Measurements from ENCODE around the gene ITGB1. TPM values are rescaled to one million over a fixed set of nuclear protein-coding genes. Genes with fewer than 3 reads are reported as not detected.

The ITGB1 gene
- total and polyA plus RNA-seq, 2 of the 8 experiments (the other 6 are each of a cell fraction or from before 2014, with no cell fraction given), result 82.7 to 321 TPM

DNA sequence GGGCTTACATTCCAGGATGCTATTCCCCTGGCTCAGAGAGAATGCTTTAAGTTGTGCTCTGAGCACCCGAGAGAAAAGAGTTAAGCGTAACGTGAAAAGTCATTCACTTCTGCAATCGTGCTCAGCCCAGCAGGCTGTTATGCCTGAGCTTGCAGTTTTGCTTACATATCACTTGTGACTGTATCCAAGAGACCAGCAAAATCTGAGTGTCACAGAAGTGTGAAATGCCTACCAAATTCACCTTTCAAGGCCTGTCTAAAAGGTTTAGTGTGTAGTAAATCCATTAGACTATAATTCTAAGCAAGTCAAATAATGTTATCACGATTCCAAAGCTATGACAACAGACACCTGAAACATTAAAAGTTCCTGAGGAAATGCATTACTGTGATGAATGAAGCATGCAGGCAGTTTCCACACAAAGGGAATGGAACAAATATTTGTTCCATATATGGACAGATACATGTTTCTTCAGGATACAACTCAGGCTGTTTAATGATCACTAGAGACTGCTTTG, 20.1 kb downstream of the ITGB1 start:
- DNase-seq (ENCODE audit: low read depth in 1 of 2, low spot score in 2 of 2), result no peak

More for the DNA sequence above, 20.1 kb downstream of the ITGB1 start:
- H3K27me3 ChIP-seq (replicated peaks in 1 of 4; ENCODE audit: control insufficient read depth in 3 of 4, extremely low read depth in 1 of 4, insufficient read depth in 3 of 4, low read length in 3 of 4), result no peaks in the 10 kb centered on the region
- no peak for FAIRE-seq
- WGBS, 2 experiments (ENCODE audit: extremely low coverage in 1 of 2, insufficient coverage in 1 of 2, insufficient read length in 1 of 2, insufficient replicate concordance in 2 of 2, low coverage in 1 of 2, low lambda C conversion rate in 2 of 2, missing lambda C conversion rate in 1 of 2), result 80% methylated on average over 5 of the region's 5 CpGs; no CpG with 5 or more reads in 1 of the 2 experiments
- H3K36me3 ChIP-seq (ENCODE audit: control insufficient read depth in 2 of 4, insufficient read depth in 4 of 4, low read length in 3 of 4), result peaks cover 0 to 25% (median 2%) of the 10 kb centered on the region in 4 experiments; a peak in 3 of 8 replicates
- no peak overlapping the region for H2BK20ac ChIP-seq (ENCODE audit: low read length)
- H2BK5ac ChIP-seq (ENCODE audit: low read depth, low read length), result no peak overlapping the region
- peaks cover 27 to 29% of the 10 kb centered on the region in 2 experiments for H4K20me1 ChIP-seq (replicated peaks in 1 of 2; ENCODE audit: control insufficient read depth in 1 of 2, insufficient read depth in 2 of 2, low read length in 2 of 2)
- peaks cover 35 to 99% of the 10 kb centered on the region in 2 experiments for H3K79me2 ChIP-seq (ENCODE audit: control insufficient read depth in 1 of 2, insufficient read depth in 2 of 2, low read length in 2 of 2)
- H3K9me3 ChIP-seq (ENCODE audit: insufficient read depth in 2 of 2, low read depth in 1 of 2, low read length in 1 of 2), result no peaks in the 10 kb centered on the region
- no peak overlapping the region for H3K14ac ChIP-seq (ENCODE audit: insufficient read length)
- H3K4me1 ChIP-seq (replicated peaks in 1 of 4; ENCODE audit: control insufficient read depth in 3 of 4, insufficient read depth in 4 of 4, low read length in 3 of 4), result peaks cover 0 to 15% (median 12%) of the 10 kb centered on the region in 4 experiments; a peak in 5 of 7 replicates
- peaks cover 9% of the 10 kb centered on the region; the same call in 1 of the 2 replicates for H3K79me1 ChIP-seq (ENCODE audit: low read depth, low read length)
- H2BK120ac ChIP-seq (replicated peaks; ENCODE audit: low read depth, low read length), result no peak overlapping the region
- no peaks in the 10 kb centered on the region for H3K23me2 ChIP-seq (ENCODE audit: low read depth, low read length)
- TF ChIP-seq MAFK (IDR thresholded peaks at IDR 0.05; ENCODE audit: low read depth, low read length), result peak; percentile 23; the same call in 1 of the 2 replicates
- TF ChIP-seq, protein P1, sequence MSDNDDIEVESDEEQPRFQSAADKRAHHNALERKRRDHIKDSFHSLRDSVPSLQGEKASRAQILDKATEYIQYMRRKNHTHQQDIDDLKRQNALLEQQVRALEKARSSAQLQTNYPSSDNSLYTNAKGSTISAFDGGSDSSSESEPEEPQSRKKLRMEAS (IDR thresholded peaks at IDR 0.05), result no peak
- ChIA-PET POLR2A (ENCODE audit: partially characterized antibody) (interaction anchor here (1.3 to 4.2 kb wide), 2 partner anchors 19 to 34 kb away, joined by 3 to 19 read pairs; no protein-coding TSS in a partner anchor), CTCF (ENCODE audit: partially characterized antibody) (interaction anchor here (0.6 kb wide), 1 partner anchor 45 kb away, joined by 3 read pairs; no protein-coding TSS in a partner anchor)
- H3K9ac ChIP-seq (replicated peaks in 1 of 4; ENCODE audit: extremely low read depth in 1 of 4, low read depth in 3 of 4, low read length in 3 of 4), result no peak overlapping the region
- H2BK15ac ChIP-seq (ENCODE audit: low read length), result no peak overlapping the region
- H2BK12ac ChIP-seq (ENCODE audit: low read depth, low read length), result no peak overlapping the region
- H4K91ac ChIP-seq (replicated peaks; ENCODE audit: insufficient read length, low read length), result no peak overlapping the region
- H3K27ac ChIP-seq (ENCODE audit: low read depth, low read length), result no peak overlapping the region
- no peak overlapping the region for H4K5ac ChIP-seq (ENCODE audit: insufficient read length, low read depth, low read length)
- no peak overlapping the region for H3K23ac ChIP-seq (ENCODE audit: insufficient read length)
- no peak overlapping the region for H2AK5ac ChIP-seq (ENCODE audit: low read depth, low read length)
- H3K4me3 ChIP-seq (ENCODE audit: extremely low read depth in 1 of 4, insufficient read depth in 2 of 4, low read depth in 3 of 4, low read length in 4 of 4), result no peak overlapping the region
- H4K8ac ChIP-seq (ENCODE audit: extremely low read depth, insufficient read depth, low read length), result no peak overlapping the region
- no peak overlapping the region for H3K18ac ChIP-seq (ENCODE audit: extremely low read depth, low read length)
- no peak overlapping the region for H3K4ac ChIP-seq (replicated peaks; ENCODE audit: insufficient read length, low read depth, low read length)
- H2AFZ ChIP-seq (ENCODE audit: low read length), result no peak overlapping the region
- H3K4me2 ChIP-seq (ENCODE audit: insufficient read depth in 1 of 2, low read depth in 2 of 2, low read length in 2 of 2), result no peak overlapping the region; a peak in 1 of 4 replicates
- no peak overlapping the region for H3K56ac ChIP-seq (replicated peaks; ENCODE audit: insufficient read length, low read depth, low read length)

All from H1 (cell line).